GM21447 (cell line): Measurements from ENCODE around the gene SLC16A1.
"Not testable (repeated sequence)": the region's sequence is repeated elsewhere in the genome, so short reads cannot be mapped to it uniquely, and the experiment has no call there.

Experiments used
- ATAC-seq: cut with Tn5 transposase; IDR thresholded peaks from one replicate; pipeline ENCODE4 v1.9.1; 2021; ENCODE audit not compliant: unreplicated experiment

Gene SLC16A1

DNA sequence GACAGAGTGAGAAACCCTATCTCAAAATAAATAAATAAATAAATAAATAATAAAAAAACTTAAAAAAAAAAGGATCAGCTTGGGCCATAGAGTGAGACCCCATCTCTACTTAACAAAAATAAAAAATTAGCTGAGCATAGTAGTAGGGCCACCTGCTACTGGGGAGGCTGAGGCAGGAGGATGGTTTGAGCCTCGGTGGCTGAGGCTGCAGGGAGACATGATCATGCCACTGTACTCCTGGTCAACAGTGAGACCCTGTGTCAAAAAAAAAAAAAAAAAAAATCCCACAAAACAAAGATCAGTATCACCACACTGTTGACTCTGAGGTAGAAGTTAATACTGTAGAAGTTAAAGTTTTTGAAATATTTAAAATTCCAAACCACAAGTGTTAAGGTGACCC, 29.1 kb downstream of the SLC16A1 start:
- ATAC-seq = no peak

DNA sequence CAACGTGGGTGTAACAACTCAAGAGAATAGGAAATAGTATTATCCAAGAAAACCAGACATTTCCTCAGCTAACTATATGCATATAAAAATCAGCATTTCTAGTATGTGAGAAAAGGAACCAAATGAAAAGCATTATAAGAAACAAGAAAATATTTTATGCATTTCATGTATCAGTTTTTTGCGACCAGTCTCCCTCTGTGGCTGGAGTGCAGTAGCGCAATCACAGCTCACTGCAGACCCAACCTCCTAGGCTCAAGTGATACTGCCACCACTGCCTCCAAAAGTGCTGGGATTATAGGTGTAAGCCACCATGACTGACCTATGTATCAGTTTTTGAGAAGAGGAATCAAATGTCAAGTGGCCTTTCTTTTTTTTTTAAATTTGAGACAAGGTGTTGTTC, 31.0 kb downstream of the SLC16A1 start:
- ATAC-seq = no peak

- no peak for ATAC-seq
Measured at GRCh38 chr1:112923959-112924349, 32.0 kb downstream of the SLC16A1 start.

DNA sequence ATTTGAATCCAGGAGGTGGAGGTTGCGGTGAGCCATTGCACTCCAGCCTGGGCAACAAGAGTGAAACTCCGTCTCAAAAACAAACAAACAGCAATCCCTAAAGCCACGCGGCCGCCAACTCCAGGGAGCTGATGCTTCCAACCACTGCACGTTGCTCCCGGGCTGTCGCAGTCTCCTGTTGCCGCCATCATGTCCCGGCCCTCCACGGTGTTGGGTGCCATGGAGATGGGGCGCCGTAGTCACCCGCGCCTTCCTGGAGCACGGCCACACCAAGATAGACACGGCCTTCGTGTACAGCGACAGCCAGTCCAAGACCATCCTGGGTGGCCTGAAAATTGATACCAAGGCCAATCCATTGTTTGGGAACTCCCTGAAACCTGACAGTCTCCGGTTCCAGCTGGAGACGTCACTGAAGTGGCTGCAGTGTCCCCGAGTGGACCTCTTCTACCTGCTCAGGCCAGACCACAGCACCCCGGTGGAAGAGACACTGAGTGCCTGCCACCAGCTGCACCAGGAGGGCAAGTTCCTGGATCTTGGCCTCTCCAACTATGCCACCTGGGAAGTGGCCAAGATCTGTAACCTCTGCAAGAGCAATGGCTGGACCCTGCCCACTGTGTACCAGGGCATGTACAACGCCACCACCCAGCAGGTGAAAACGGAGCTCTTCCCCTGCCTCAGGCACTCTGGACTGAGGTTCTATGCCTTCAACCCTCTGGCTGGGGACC, 32.6 kb downstream of the SLC16A1 start:
- no peak for ATAC-seq

GRCh38 chr1:112911506-112912220, 44.3 kb downstream of the SLC16A1 start:
- ATAC-seq = no peak

DNA sequence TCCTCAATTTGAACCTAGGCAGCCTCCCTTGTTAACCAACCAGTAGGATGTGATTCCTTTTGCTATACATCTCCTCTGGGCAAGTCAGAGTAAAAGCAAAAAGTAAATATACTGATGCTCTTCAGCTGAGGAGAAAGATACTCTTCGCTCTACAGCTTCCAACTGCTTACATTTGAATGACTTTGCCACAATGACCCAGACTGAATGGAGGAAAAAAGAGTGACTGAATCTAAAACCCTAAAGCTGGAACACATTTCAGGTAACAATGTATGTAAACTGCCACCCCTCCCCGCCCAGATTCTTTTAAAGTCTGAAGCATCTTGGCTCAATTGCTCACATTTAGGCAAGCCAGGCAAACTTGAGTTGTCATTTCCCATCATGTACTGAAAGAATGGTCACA, 46.1 kb downstream of the SLC16A1 start:
- no peak for ATAC-seq

- ATAC-seq = no peak
Measured at GRCh38 chr1:112906150-112906698, 49.8 kb downstream of the SLC16A1 start.

GRCh38 chr1:112905395-112906149, 50.4 kb downstream of the SLC16A1 start:
- no peak for ATAC-seq

GRCh38 chr1:112904831-112905261, 51.1 kb downstream of the SLC16A1 start:
- no peak for ATAC-seq

DNA sequence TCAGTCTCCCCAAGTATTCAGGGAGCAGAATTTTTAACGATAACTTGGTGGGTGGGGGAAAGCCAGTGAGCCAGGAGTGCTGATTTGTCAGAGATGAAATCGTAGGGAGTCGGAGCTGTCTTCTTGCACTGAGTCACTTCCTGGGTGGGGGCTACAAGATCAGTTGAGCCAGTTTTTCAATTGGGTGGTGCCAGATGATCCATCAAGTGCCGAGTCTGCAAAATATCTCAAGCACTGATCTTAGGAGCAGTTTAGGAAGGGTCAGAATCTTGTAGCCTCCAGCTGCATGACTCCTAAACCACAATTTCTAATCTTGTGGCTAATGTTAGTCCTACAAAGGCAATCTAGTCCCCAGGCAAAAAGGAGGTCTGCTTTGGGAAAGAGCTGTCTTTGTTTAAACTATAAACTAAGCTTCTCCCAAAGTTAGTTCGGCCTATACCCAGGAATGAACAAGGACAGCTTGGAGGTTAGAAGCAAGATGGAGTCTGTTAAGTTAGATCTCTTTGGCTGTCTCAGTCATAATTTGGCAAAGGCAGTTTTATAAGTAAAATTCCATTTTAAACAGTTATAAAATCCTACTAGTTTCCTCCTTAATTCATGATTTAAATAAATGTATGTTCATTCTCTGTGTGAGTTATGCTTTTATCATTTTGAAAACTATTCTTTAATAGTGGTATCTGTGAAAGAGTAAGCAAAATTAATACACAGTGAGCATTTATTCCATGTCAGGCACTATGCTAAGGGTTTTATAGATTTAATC, 51.7 kb downstream of the SLC16A1 start:
- no peak for ATAC-seq

- ATAC-seq = no peak
Measured at GRCh38 chr1:112902221-112902620, 53.8 kb downstream of the SLC16A1 start.

DNA sequence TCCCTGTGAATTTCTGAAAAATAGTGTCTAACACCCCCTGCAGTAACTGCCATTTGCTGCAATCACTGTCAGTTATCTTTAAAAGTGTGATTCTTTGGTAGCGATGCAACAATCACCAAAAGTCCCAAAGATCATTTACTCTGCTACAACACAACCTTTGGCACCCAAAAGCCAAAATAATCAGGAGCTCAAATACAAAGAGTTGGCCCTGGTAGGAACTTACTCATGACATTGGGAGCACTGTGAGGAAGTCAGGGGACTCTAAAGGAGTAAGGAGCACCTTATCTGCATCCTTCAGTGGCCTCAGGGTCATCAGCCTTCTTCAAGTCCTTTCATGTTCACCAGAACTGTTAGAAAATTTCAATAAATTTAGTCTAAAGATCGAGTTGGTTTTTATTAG, 54.6 kb downstream of the SLC16A1 start:
- no peak for ATAC-seq

GRCh38 chr1:112896783-112897182, 59.2 kb downstream of the SLC16A1 start:
- ATAC-seq = no peak

DNA sequence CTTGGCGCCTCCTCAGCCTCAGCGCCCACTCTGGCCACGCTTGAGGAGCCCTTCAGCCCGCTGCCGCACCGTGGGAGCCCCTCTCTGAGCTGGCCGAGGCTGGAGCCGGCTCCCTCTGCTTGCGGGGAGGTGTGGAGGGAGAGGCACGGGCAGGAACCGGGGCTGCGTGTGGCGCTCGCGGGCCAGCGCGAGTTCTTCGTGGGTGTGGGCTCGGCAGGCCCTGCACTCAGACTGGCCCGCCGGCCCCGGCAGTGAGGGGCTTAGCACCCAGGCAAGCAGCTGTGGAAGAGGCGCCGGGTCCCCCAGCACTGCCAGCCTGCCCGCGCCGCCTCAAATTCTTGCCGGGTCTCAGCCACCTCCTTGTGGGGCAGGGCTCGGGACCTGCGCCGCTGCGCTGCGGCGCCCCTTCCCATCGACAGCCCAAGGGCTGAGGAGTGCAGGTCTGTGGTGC, 61.4 kb downstream of the SLC16A1 start:
- no peak for ATAC-seq

GRCh38 chr1:112894010-112894292, 62.0 kb downstream of the SLC16A1 start:
- ATAC-seq = no peak

DNA sequence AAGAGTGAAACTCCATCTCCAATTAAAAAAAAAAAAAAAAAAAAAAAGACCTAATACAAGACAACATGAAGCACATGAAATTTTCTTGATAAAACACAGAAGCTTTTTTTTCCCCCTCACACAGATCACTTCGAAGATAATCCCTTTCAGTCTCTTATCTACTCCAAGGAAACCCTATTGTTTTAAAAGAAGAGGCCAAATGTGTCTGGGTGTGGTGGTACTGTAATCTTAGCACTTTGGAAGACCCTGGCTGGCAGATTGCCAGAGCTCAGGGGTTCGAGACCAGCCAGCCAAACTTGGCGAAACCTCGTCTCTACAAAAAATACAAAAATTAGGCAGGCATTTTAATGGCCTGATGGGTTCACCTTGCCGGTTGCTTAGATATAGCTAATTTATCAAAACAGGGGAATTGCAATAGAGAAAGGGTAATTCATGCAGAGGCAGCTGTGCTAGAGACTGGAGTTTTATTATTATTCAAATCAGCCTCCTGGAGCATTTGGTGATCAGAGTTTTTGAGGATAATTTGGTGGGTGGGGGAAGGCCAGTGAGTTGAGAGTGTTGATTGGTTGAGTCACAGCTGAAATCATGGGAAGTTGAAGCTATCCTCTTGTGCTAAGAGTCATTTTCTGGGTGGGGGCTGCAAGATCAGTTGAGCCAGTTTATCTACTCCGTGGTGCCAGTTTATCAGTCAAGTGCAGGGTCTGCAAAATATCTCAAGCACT, 62.5 kb downstream of the SLC16A1 start:
- ATAC-seq = no peak

- not testable (repeated sequence) for ATAC-seq
Measured at GRCh38 chr1:112889906-112890305, 66.1 kb downstream of the SLC16A1 start.

DNA sequence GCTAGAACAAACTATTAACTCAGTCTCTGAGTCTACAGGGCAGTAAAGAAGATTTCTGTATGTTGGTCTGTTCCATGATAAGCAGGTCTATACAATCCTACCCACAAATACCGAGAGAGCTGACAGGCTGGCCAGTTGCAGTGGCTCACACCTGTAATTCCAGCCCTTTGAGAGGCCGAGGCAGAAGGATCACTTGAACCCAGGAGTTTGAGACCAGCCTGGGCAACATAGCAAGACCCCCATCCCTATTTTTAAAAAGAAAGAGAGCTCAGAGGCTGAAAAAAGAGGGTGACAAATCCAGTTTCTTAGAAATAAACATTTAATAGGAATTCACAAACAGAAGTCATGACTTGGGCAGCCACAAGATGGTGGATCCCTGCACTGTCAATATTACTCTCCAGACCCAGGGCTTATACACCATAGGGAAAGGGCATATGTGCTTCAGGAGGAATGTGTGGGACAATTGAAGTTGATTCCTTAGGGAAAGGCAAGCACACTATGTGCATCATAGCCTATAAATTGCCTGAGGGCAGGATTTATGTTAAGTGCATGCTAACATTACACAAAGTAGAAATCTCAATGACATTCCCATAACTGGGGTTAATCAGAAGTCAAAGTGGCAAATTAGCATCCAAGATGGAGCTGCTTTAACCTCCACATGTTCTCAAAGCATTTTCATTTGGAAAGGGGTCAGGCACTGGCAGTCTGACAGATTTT, 66.8 kb downstream of the SLC16A1 start:
- no peak for ATAC-seq

GRCh38 chr1:112888630-112889029, 67.4 kb downstream of the SLC16A1 start:
- no peak for ATAC-seq
